A549 (cell line): ENCODE results near the gene SH3BGR. TPM values are rescaled to one million over a fixed set of nuclear protein-coding genes. Genes with fewer than 3 reads are reported as not detected.

Source experiments
- ATAC-seq, 2 experiments: fragments of 200-7000 bp in 1 of 2; fragments of >200 bp in 1 of 2; cut with Nextera tagmentation in 1 of 2; cut with Tn5 transposase in 1 of 2; 3 replicates each; pipeline versions ENCODE4 v1.8.0 to v1.9.1; 2018 to 2020; ENCODE audit warnings: mild to moderate bottlenecking in 1 of 2, moderate library complexity in 1 of 2
- CTCF ChIA-PET: fragments of 300-600 bp; sonication (Branson Sonifier 250); formaldehyde crosslinking; extraction: SDS; loops from one replicate; lab custom pipeline; 2021; ENCODE audit warnings: antibody characterized with exemption, inconsistent platforms; lab: Yijun Ruan, JAX
- POLR2A ChIA-PET: fragments of 350-600 bp; formaldehyde crosslinking; extraction: SDS; loops from one replicate; lab custom pipeline; 2021; ENCODE audit warnings: antibody characterized with exemption, inconsistent platforms; lab: Yijun Ruan, JAX
- DNase-seq, 2 experiments: peaks; one replicate each; pipeline versions ENCODE4 v3.0.0 to v3.0.0-alpha.2; 2011 to 2016; ENCODE audit warnings: low read depth in 1 of 2, low spot score in 1 of 2
- FAIRE-seq: peaks from 2 replicates; lab custom pipeline; 2011; peaks lifted over from hg19 to GRCh38; lab: Jason Lieb, UNC
- H3K27ac ChIP-seq, 2 experiments: fragments of >200 bp; sonication (Bioruptor Twin); formaldehyde crosslinking; 3 replicates each; pipeline ENCODE4 v1.5.1; 2016 to 2017
- H3K4me1 ChIP-seq: fragments of >200 bp; sonication (Bioruptor Twin); formaldehyde crosslinking; 3 replicates; pipeline ENCODE4 v1.6.1; 2016
- H3K4me2 ChIP-seq: fragments of >200 bp; sonication (Bioruptor Twin); formaldehyde crosslinking; 3 replicates; pipeline ENCODE4 v1.6.1; 2016
- H3K4me3 ChIP-seq: fragments of >200 bp; sonication (Bioruptor Twin); formaldehyde crosslinking; 3 replicates; pipeline ENCODE4 v1.5.1; 2016
- H3K9me3 ChIP-seq: fragments of >200 bp; sonication (Bioruptor Twin); formaldehyde crosslinking; 3 replicates; pipeline ENCODE4 v1.6.1; 2016
- CBX2 ChIP-seq: fragments of 200-600 bp; sonication (generic); IDR thresholded peaks from 2 replicates; pipeline ENCODE4 v1.6.1; 2016; ENCODE audit warnings: low read depth, mild to moderate bottlenecking, borderline replicate concordance
- CBX8 ChIP-seq: fragments of 200-600 bp; sonication (generic); IDR thresholded peaks from 2 replicates; pipeline ENCODE4 v1.6.1; 2016
- CHD4 ChIP-seq: fragments of 200-600 bp; sonication (generic); IDR thresholded peaks from 2 replicates; pipeline ENCODE4 v1.6.1; 2016; ENCODE audit warnings: antibody characterized with exemption, mild to moderate bottlenecking, borderline replicate concordance
- E2F6 ChIP-seq: IDR thresholded peaks from 2 replicates; pipeline ENCODE4 v1.6.1; 2012; ENCODE audit warnings: low read depth, borderline replicate concordance
- EHF ChIP-seq: fragments of 250-450 bp; sonication (Bioruptor Pico); IDR thresholded peaks from 2 replicates; pipeline ENCODE4 v1.5.0; 2020; ENCODE audit warnings: mild to moderate bottlenecking
- ELK1 ChIP-seq: fragments of 150-350 bp; IDR thresholded peaks from 2 replicates; pipeline ENCODE4 v1.6.1; 2014; ENCODE audit warnings: low read depth, mild to moderate bottlenecking, low read length
- EP300 ChIP-seq, 2 experiments: fragments of >200 bp; sonication (Bioruptor Twin); formaldehyde crosslinking; IDR thresholded peaks; 2 replicates in 1 of 2; 3 replicates in 1 of 2; pipeline ENCODE4 v1.6.1; 2016 to 2017
- FOSB ChIP-seq: fragments of 250-450 bp; sonication (Bioruptor Pico); IDR thresholded peaks from 2 replicates; pipeline ENCODE4 v1.5.0; 2020; ENCODE audit warnings: mild to moderate bottlenecking, moderate library complexity
- FOXS1 ChIP-seq: fragments of 250-450 bp; sonication (Bioruptor Pico); IDR thresholded peaks from 2 replicates; pipeline ENCODE4 v1.5.0; 2020; ENCODE audit warnings: mild to moderate bottlenecking, moderate library complexity
- HEYL ChIP-seq: fragments of 250-450 bp; sonication (Bioruptor Pico); IDR thresholded peaks from 2 replicates; pipeline ENCODE4 v1.8.0; 2021; ENCODE audit warnings: mild to moderate bottlenecking, moderate library complexity
- JUN ChIP-seq, 2 experiments: fragments of >200 bp; sonication (Bioruptor Twin); formaldehyde crosslinking; IDR thresholded peaks; 2 replicates in 1 of 2; 3 replicates in 1 of 2; pipeline ENCODE4 v1.6.1; 2016 to 2017
- KDM5A ChIP-seq: fragments of 200-600 bp; sonication (generic); IDR thresholded peaks from 2 replicates; pipeline ENCODE4 v1.6.1; 2016; ENCODE audit warnings: antibody characterized with exemption, mild to moderate bottlenecking
- MAZ ChIP-seq: fragments of 150-350 bp; IDR thresholded peaks from 2 replicates; pipeline ENCODE4 v1.6.1; 2014; ENCODE audit warnings: antibody characterized with exemption, low read depth, low read length, borderline replicate concordance
- NPAS2 ChIP-seq: fragments of 250-450 bp; sonication (Bioruptor Pico); IDR thresholded peaks from 2 replicates; pipeline ENCODE4 v1.8.0; 2022; ENCODE audit warnings: mild to moderate bottlenecking, moderate library complexity, borderline replicate concordance
- NR3C1 ChIP-seq: fragments of >200 bp; sonication (Bioruptor Twin); formaldehyde crosslinking; IDR thresholded peaks from 3 replicates; pipeline ENCODE4 v1.6.1; 2017
- PHF8 ChIP-seq: fragments of 200-600 bp; sonication (generic); IDR thresholded peaks from 2 replicates; pipeline ENCODE4 v1.6.1; 2016; ENCODE audit warnings: low read depth, mild to moderate bottlenecking, antibody characterized with exemption, moderate library complexity, borderline replicate concordance
- POLR2A ChIP-seq: IDR thresholded peaks from 2 replicates; pipeline ENCODE4 v1.6.1; 2012; ENCODE audit warnings: mild to moderate bottlenecking, low read length
- RARB ChIP-seq: fragments of 250-450 bp; sonication (Bioruptor Pico); IDR thresholded peaks from 2 replicates; pipeline ENCODE4 v1.8.0; 2021; ENCODE audit warnings: mild to moderate bottlenecking, moderate library complexity
- RCOR1 ChIP-seq: fragments of 150-350 bp; IDR thresholded peaks from 2 replicates; pipeline ENCODE4 v1.6.1; 2014; ENCODE audit warnings: antibody characterized with exemption, low read length, low read depth
- RFX5 ChIP-seq: fragments of 450-650 bp; IDR thresholded peaks from 2 replicates; pipeline ENCODE4 v1.7.1; 2014; ENCODE audit warnings: antibody characterized with exemption, mild to moderate bottlenecking, moderate library complexity
- SREBF2 ChIP-seq: fragments of 450-650 bp; IDR thresholded peaks from 2 replicates; pipeline ENCODE4 v1.6.1; 2014; ENCODE audit warnings: mild to moderate bottlenecking, moderate library complexity
- TFCP2L1 ChIP-seq: fragments of 250-450 bp; sonication (Bioruptor Pico); IDR thresholded peaks from 2 replicates; pipeline ENCODE4 v1.5.0; 2021; ENCODE audit warnings: mild to moderate bottlenecking
- USF2 ChIP-seq: fragments of 450-650 bp; IDR thresholded peaks from 2 replicates; pipeline ENCODE4 v1.6.1; 2014; ENCODE audit warnings: antibody characterized with exemption
- WGBS: methylation state at CpG from one replicate; pipeline ENCODE4 v1.1.6; 2017; ENCODE audit errors: missing lambda C conversion rate; 5-methylcytosine and 5-hydroxymethylcytosine counted together
- polyA plus RNA-seq, 4 experiments: library from polyadenylated mRNA; depleted of rRNA in 3 of 4; stranded (reverse); fragments of >200 nt; fragmentation: RNase III in 1 of 4; extraction: RNeasy Plus Mini Kit Qiagen cat#74134 plus additional on column Dnase treatment in 1 of 4; gene quantifications; 2 replicates in 3 of 4; 3 replicates in 1 of 4; pipeline ENCODE4 v1.2.3, GENCODE V29; 2011 to 2017
- TF ChIP-seq, protein P1 (sequence below): IDR thresholded peaks from 2 replicates; pipeline ENCODE4 v1.6.1; 2012
- TF ChIP-seq, protein P2 (sequence below): fragments of >200 bp; sonication (Bioruptor Twin); formaldehyde crosslinking; IDR thresholded peaks from 2 replicates; pipeline ENCODE4 v1.6.1; 2016
- TF ChIP-seq, protein P3 (sequence below): fragments of >200 bp; sonication (Bioruptor Twin); formaldehyde crosslinking; IDR thresholded peaks from 3 replicates; pipeline ENCODE4 v1.6.1; 2016
- TF ChIP-seq, protein P4 (sequence below): fragments of 250-450 bp; sonication (Bioruptor Pico); IDR thresholded peaks from 2 replicates; pipeline ENCODE4 v1.5.0; 2021; ENCODE audit warnings: mild to moderate bottlenecking, moderate library complexity, borderline replicate concordance

Gene SH3BGR
- polyA plus RNA-seq, 2 of the 4 experiments (the other 2 are of a cell fraction) = 1.0 to 3.0 TPM

GRCh38 chr21:39444421-39445180 is 7.2 kb upstream of the SH3BGR start:
- H3K4me3 ChIP-seq = peak overlapping the region; percentile 89
- WGBS = 37% methylated on average over 15 of the region's 15 CpGs
- H3K9me3 ChIP-seq = no peaks in the 10 kb centered on the region
- CTCF ChIA-PET = interaction anchor here (0.6 to 1.0 kb wide), 3 partner anchors 14 to 187 kb away, joined by 3 read pairs; no protein-coding TSS in a partner anchor
- POLR2A ChIA-PET = no interaction called here
- 0 out of 3 replicates have a peak, but pooled peaks cover 9% of the 10 kb centered on the region for H3K4me1 ChIP-seq
- DNase-seq (peak in 1 of 2 experiments; percentile 8), ATAC-seq (peak; percentile 26 to 52; a peak in 4 of 6 replicates), FAIRE-seq (no peak)
- TF ChIP-seq MAZ = no peak
- no peak for TF ChIP-seq PHF8
- no peak for TF ChIP-seq SREBF2
- TF ChIP-seq RARB (CRISPR knock-in tag) = no peak
- no peak for TF ChIP-seq TFCP2L1
- no peak for TF ChIP-seq FOXS1 (CRISPR knock-in tag)
- TF ChIP-seq POLR2A = no peak
- TF ChIP-seq ELK1 = no peak
- no peak for TF ChIP-seq RCOR1
- TF ChIP-seq EHF (CRISPR knock-in tag) = no peak
- no peak for TF ChIP-seq FOSB
- TF ChIP-seq HEYL (CRISPR knock-in tag) = no peak
- TF ChIP-seq, protein P1, sequence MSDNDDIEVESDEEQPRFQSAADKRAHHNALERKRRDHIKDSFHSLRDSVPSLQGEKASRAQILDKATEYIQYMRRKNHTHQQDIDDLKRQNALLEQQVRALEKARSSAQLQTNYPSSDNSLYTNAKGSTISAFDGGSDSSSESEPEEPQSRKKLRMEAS = no peak
- TF ChIP-seq CBX8 = no peak
- no peak for TF ChIP-seq RFX5
- TF ChIP-seq KDM5A = no peak
- TF ChIP-seq, protein P2, sequence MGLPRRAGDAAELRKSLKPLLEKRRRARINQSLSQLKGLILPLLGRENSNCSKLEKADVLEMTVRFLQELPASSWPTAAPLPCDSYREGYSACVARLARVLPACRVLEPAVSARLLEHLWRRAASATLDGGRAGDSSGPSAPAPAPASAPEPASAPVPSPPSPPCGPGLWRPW = no peak
- no peak for TF ChIP-seq NR3C1
- TF ChIP-seq CBX2 = no peak
- peak overlapping the region; percentile 96 for H3K4me2 ChIP-seq
- peak overlapping the region; percentile 93 to 94 for H3K27ac ChIP-seq

- no peaks in the 10 kb centered on the region for H3K9me3 ChIP-seq
- 2% methylated on average over 26 of the region's 83 CpGs for WGBS
- DNase-seq = peak; percentile 70 to 92
- TF ChIP-seq EP300 (IDR thresholded peaks at IDR 0.05) (no peak), RARB (CRISPR knock-in tag) (no peak), E2F6 (peak; percentile 44; the same call in 1 of the 2 replicates), POLR2A (peak; percentile 86), USF2 (peak; percentile 28; the same call in 1 of the 2 replicates), CHD4 (no peak), CBX8 (no peak), NPAS2 (no peak), JUN (IDR thresholded peaks at IDR 0.05) (peak in 1 of 2 experiments; percentile 62; a peak in 2 of 5 replicates)
- TF ChIP-seq, protein P3, sequence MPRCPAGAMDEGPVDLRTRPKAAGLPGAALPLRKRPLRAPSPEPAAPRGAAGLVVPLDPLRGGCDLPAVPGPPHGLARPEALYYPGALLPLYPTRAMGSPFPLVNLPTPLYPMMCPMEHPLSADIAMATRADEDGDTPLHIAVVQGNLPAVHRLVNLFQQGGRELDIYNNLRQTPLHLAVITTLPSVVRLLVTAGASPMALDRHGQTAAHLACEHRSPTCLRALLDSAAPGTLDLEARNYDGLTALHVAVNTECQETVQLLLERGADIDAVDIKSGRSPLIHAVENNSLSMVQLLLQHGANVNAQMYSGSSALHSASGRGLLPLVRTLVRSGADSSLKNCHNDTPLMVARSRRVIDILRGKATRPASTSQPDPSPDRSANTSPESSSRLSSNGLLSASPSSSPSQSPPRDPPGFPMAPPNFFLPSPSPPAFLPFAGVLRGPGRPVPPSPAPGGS = 0 out of 3 replicates have a peak, but pooled peaks have one; percentile 43
- TF ChIP-seq, protein P4, sequence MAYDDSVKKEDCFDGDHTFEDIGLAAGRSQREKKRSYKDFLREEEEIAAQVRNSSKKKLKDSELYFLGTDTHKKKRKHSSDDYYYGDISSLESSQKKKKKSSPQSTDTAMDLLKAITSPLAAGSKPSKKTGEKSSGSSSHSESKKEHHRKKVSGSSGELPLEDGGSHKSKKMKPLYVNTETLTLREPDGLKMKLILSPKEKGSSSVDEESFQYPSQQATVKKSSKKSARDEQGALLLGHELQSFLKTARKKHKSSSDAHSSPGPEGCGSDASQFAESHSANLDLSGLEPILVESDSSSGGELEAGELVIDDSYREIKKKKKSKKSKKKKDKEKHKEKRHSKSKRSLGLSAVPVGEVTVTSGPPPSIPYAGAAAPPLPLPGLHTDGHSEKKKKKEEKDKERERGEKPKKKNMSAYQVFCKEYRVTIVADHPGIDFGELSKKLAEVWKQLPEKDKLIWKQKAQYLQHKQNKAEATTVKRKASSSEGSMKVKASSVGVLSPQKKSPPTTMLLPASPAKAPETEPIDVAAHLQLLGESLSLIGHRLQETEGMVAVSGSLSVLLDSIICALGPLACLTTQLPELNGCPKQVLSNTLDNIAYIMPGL (CRISPR knock-in tag) = no peak
- TF ChIP-seq, protein P1 = peak; percentile 59; the same call in 1 of the 2 replicates
- TF ChIP-seq, all 56 proteins: peak for 6
- ATAC-seq (peak; percentile 91 to 95), FAIRE-seq (no peak)
- Histone ChIP-seq H3K4me1 (0 out of 3 replicates have a peak, but pooled peaks cover 9% of the 10 kb centered on the region), H3K4me3 (peak within 1 kb of the TSS; percentile 89), H3K27ac (peak within 1 kb of the TSS; percentile 93 to 94), H3K4me2 (peak within 1 kb of the TSS; percentile 96)
- ChIA-PET POLR2A (no interaction called here), CTCF (no interaction called here)
Observed at GRCh38 chr21:39445321-39446269, 6.2 kb upstream of the SH3BGR start, which contains the start of gene LCA5L. Gene LCA5L, minus strand, starts transcription at chr21:39445778. Its CDS starts 17,285 bp downstream, at chr21:39428493.
